ENCODE data around the gene SPTBN5. TPM values are rescaled to one million over a fixed set of nuclear protein-coding genes. Genes with fewer than 3 reads are reported as not detected.

Gene SPTBN5
- total RNA-seq, 4 donors from 2014 or later, result 1.3 to 3.3 (median 2.0) TPM

- intact Hi-C loops (cut with DNase I; ENCODE audit: low total_unique reads), result no loop called here
- TF ChIP-seq CTCF (IDR thresholded peaks at IDR 0.05) (no peak), POLR2A (IDR thresholded peaks at IDR 0.05) (no peak)
- no peak overlapping the region for H3K4me3 ChIP-seq (ENCODE audit: low read depth, poor library complexity, severe bottlenecking)
- no peak for DNase-seq (ENCODE audit: low spot score in 2 of 2)
- WGBS, 2 donors, result 90 to 91% methylated on average over 4 to 5 of the region's 8 CpGs
These were observed 27.6 kb downstream of the SPTBN5 start for GRCh38 chr15:41866263-41866703.

DNA sequence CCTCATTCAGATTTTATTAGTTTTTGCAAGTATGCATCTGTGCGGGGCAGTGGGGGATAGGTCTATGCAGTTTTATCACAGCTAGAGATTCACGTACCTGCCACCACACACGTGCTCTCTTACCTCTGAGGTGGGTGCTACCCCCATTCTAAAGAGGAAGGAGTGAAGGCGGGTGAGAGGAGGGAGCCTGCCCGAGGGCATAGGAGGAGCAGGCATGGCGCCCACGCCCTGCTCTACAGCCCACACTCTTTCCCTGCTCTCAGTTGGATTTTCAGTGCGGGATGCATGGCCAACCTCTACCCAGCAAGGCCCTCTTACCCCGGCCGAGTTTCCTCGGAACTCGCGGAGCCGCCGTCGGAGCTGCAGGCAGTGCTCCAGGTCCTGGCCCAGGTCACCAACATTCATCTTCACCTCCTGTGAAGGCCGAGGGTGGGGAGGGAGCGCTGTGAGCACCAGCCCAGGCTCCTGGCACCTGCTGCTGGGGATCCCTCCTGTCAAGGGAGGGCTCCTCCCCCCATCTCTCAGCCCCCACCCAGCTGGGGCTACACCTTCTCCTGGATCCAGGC, 28.3 kb downstream of the SPTBN5 start:
- DNase-seq (ENCODE audit: low spot score in 2 of 2), result no peak
- H3K4me3 ChIP-seq (ENCODE audit: low read depth, poor library complexity, severe bottlenecking), result no peak overlapping the region
- intact Hi-C loops (cut with DNase I; ENCODE audit: low total_unique reads), result no loop called here
- TF ChIP-seq CTCF (IDR thresholded peaks at IDR 0.05) (no peak), POLR2A (IDR thresholded peaks at IDR 0.05) (no peak)
- 61 to 75% methylated on average over 16 to 18 of the region's 18 CpGs for WGBS, 2 donors

GRCh38 chr15:41862515-41863116, 31.2 kb downstream of the SPTBN5 start:
- intact Hi-C loops (cut with DNase I; ENCODE audit: low total_unique reads), result no loop called here
- 77 to 89% methylated on average over 19 of the region's 19 CpGs for WGBS, 2 donors
- no peak for DNase-seq (ENCODE audit: low spot score in 2 of 2)
- no peak for TF ChIP-seq CTCF (IDR thresholded peaks at IDR 0.05)
- TF ChIP-seq POLR2A (IDR thresholded peaks at IDR 0.05), result no peak
- no peak overlapping the region for H3K4me3 ChIP-seq (ENCODE audit: low read depth, poor library complexity, severe bottlenecking)

DNA sequence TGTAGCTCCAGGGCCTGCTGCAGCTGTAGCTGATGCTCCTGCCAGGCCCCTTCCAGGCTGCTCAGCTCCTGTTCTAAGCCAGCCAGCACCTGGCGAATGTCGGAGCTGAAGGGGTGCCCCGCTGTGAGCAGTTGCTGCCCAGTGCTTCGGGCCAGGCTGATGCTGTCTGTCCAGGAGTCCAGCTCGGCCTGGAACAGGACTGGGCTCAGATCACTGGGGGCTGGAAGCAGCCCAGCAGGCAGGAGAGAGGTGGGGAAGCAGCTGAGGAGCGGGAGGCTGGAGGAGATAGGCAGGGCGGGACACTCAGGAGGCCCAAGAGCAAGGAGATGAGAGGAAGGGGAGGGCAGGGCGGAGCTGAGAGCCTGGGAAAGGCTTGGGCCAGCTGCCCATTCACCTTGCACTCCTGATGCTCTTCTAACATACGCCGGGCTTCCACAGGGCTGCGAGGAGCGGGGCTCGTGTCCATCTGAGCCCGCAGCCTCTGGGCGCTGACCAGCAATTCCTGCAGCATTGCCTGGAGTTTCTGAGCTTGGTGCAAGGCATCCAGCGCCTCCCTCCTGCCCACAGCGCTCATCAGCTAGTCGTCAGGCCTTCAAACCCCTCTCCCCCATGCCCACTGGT, 32.0 kb downstream of the SPTBN5 start:
- no peak for DNase-seq (ENCODE audit: low spot score in 2 of 2)
- TF ChIP-seq CTCF (IDR thresholded peaks at IDR 0.05) (no peak), POLR2A (IDR thresholded peaks at IDR 0.05) (no peak)
- 91 to 95% methylated on average over 18 of the region's 18 CpGs for WGBS, 2 donors
- intact Hi-C loops (cut with DNase I; ENCODE audit: low total_unique reads), result no loop called here
- H3K4me3 ChIP-seq (ENCODE audit: low read depth, poor library complexity, severe bottlenecking), result no peak overlapping the region

DNA sequence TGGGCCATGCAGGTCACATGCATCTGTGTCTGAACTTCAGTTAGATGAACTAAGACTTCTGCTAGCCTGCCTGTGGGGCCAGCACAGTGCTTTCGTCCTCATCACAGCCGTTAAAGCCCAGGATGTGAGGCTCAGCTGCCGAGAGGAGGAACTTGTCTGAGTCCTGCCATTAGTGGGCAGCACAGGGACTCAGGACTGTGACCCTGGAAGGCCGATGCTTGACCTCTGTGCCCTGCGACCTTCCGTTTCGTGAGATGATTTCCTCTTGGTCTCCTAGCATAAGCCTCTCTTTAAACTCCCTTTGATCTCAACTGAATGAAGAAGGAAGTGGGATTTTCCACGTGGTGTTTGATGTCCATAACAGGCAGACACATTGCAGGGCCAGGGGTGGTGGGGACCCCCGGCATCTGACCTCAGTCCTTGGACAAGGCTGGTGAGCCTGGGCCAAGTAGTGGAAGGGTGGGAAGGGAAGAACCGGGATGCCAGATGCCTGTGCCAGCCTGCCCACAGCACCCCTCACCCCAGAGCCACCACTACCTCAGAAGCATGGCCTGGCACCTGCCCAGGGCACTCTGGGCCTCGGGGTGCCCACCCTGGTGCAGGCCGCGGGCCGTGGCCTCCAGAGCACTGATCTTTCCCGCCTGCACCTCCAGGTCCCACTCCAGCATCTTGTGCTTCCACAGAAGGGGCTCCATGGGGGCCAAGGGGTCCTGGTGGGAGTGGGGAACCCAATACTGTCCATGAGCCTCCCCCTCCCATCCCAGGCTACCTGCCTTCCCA, 33.6 kb downstream of the SPTBN5 start:
- no peak for TF ChIP-seq POLR2A (IDR thresholded peaks at IDR 0.05)
- no peak for TF ChIP-seq CTCF (IDR thresholded peaks at IDR 0.05)
- no peak for DNase-seq (ENCODE audit: low spot score in 2 of 2)
- no peak overlapping the region for H3K4me3 ChIP-seq (ENCODE audit: low read depth, poor library complexity, severe bottlenecking)
- intact Hi-C loops (cut with DNase I; ENCODE audit: low total_unique reads), result no loop called here
- 64 to 69% methylated on average over 15 of the region's 15 CpGs for WGBS, 2 donors
